Measurements from ENCODE around the gene SOX21.
A peak's percentile ranks its signal among the peaks of the same experiment; 100 is the strongest.

Gene SOX21

DNA sequence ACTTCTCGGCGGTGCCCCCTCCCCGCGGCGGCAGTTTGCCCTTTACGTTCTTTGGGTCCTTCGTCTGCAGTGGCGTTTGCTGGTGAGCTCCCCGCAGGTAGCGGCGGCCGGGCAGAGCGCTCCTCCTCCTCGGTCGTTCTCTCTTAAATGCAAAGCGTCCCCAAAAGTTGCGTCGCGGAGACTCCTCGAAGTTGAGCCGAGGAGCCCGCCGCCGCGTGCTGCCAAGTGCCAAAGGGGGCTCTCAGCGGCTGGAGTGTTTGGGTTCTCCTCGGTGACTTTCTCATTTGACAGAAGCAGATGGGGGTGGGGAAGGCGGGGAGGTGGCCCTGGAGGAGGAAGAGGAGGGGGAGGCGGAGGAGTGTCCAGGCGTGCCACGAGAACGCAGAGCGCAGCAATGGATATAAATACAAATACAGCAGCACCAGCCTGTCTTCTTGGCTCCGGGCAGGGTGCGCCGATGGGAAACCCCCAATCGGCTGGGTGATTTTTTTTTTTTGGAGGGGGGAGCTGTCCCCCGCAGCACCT is at the start of gene SOX21:
TSS of gene SOX21 (minus strand) at position 259 of the 525 bp plus-strand sequence. CDS start 496 bp downstream, outside the sequence.
- DNase-seq (ENCODE audit: low read depth), result no peak
- peak within 1 kb of the TSS; percentile 24 for H3K4me3 ChIP-seq (ENCODE audit: low read length)
- TF ChIP-seq, protein P1, sequence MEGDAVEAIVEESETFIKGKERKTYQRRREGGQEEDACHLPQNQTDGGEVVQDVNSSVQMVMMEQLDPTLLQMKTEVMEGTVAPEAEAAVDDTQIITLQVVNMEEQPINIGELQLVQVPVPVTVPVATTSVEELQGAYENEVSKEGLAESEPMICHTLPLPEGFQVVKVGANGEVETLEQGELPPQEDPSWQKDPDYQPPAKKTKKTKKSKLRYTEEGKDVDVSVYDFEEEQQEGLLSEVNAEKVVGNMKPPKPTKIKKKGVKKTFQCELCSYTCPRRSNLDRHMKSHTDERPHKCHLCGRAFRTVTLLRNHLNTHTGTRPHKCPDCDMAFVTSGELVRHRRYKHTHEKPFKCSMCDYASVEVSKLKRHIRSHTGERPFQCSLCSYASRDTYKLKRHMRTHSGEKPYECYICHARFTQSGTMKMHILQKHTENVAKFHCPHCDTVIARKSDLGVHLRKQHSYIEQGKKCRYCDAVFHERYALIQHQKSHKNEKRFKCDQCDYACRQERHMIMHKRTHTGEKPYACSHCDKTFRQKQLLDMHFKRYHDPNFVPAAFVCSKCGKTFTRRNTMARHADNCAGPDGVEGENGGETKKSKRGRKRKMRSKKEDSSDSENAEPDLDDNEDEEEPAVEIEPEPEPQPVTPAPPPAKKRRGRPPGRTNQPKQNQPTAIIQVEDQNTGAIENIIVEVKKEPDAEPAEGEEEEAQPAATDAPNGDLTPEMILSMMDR (conservative IDR thresholded peaks at IDR 0.05; ENCODE audit: low read depth, low read length), result no peak

DNA sequence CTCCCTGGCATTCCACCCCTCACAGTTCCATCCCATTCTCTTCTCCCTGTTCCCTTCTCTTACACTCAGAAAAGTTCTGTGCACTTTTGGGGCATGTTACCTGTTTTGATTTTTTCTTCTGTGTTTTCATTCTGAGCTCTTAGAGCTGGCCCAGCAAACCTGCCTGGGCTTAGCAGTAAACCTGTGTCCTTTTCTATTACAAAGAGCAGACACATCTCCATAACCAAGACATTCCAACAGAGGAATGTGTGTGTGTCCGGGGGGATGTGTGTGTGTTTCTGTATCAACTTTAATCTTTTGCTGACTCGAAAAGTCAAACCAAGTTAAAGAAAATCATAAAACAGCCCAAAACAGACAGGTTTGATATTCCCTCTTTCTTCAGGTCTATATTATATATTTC is 49.1 kb upstream of the SOX21 start:
- TF ChIP-seq, protein P1 (conservative IDR thresholded peaks at IDR 0.05; ENCODE audit: low read depth, low read length), result no peak
- DNase-seq (ENCODE audit: low read depth), result no peak
- no peak overlapping the region for H3K4me3 ChIP-seq (ENCODE audit: low read length)

DNA sequence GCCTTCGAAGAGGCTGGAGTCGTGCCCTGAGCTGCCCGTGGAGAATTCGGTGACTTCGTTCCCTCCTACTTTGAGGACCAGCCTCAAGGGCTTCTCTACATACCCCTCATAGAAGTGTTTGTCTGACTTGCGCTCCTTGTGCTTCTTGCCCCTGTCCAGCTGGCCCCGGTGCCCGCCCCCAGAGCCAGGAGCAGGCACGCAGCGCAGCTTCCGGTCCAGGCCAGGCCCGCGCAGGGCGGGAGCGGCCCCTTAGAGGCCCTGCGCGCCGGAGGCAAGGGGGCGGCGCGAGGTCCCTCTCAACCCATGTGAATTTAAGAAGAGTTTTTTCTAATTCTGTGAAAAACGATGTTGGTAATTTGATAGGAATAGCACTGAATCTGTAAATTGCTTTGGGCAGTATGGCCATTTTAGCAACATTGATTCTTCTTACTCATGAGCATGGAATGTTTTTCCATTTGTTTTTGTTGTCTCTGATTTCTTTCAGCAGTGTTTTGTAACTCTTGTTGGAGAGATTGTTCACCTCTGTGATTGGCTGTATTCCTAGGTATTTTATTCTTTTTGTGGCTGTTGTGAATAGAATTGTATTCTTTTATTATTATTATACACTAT is 46.9 kb upstream of the SOX21 start:
- TF ChIP-seq, protein P1 (conservative IDR thresholded peaks at IDR 0.05; ENCODE audit: low read depth, low read length), result no peak
- no peak overlapping the region for H3K4me3 ChIP-seq (ENCODE audit: low read length)
- no peak for DNase-seq (ENCODE audit: low read depth)

GRCh38 chr13:94758436-94758960 is 46.2 kb upstream of the SOX21 start:
- DNase-seq (ENCODE audit: low read depth), result no peak
- no peak overlapping the region for H3K4me3 ChIP-seq (ENCODE audit: low read length)
- TF ChIP-seq, protein P1 (conservative IDR thresholded peaks at IDR 0.05; ENCODE audit: low read depth, low read length), result no peak

- no peak overlapping the region for H3K4me3 ChIP-seq (ENCODE audit: low read length)
- TF ChIP-seq, protein P1 (conservative IDR thresholded peaks at IDR 0.05; ENCODE audit: low read depth, low read length), result no peak
- DNase-seq (ENCODE audit: low read depth), result no peak
Measured at GRCh38 chr13:94753327-94753726, 41.0 kb upstream of the SOX21 start.

DNA sequence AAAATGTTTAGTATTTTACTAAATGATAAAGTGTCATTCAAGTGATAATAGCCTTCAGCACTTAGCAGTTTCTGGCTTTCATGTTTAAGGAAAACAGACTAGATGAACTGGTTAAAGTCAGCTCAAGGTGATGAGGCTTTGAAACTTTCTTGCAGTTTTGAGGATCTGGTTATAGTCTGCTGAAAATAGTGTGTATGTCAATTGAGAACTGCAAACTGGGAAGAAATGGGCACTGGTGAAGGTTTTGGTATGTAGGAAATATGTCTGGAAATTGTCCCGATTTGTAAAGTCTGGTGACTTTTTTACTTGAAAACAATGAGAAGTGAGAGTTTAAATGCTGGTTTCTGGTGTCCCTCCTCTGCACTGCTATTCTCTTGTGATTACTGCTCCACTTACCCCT is 36.8 kb upstream of the SOX21 start:
- DNase-seq (ENCODE audit: low read depth), result no peak
- H3K4me3 ChIP-seq (ENCODE audit: low read length), result no peak overlapping the region
- TF ChIP-seq, protein P1 (conservative IDR thresholded peaks at IDR 0.05; ENCODE audit: low read depth, low read length), result no peak

- TF ChIP-seq, protein P1 (conservative IDR thresholded peaks at IDR 0.05; ENCODE audit: low read depth, low read length), result no peak
- no peak overlapping the region for H3K4me3 ChIP-seq (ENCODE audit: low read length)
- no peak for DNase-seq (ENCODE audit: low read depth)
Measured at GRCh38 chr13:94739235-94739634, 26.9 kb upstream of the SOX21 start.
